ENCODE data around the gene CHTF18.

CHTF18 gene

DNA sequence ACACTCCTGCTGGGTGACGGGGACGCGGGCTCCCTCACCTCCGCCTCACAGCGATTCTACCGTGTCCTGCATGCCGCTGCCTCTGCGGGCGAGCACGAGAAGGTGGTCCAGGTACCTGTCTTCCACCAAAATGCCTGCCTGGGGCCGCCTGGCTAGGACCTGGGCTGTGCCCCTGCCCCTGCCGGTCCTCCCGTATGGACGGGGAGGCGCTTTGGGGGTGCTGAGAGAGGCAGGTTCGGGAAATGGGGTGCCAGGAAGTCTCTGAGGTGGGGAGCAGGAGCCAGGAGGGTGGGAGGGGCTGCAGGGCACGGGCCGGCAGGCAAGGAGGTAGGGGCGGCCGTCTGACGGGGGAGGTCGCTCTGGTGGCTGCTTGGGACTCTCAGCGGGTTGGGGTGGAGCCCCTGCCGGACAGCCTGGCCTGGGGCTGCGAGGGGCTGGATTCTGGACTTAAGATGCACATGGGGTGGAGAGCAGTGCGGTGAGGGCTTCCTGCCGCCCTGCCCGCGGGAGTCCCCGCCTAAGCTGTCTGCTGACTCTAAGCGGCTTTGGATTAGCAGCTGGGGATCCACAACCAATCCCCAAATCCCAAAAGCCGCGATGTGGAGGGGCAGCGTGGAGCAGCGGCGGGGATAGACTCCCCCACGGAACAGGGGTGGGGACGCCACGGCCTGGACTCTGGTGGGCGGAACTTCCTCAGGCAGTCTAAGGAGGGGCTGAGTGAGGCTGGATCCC is 5.8 kb downstream of the CHTF18 start:
- in situ Hi-C loops (cut with HindIII; ENCODE audit: low pct_unique_long_range_greater_than_20kb, low sequenced_read_pairs): no loop called here
- no peak for TF ChIP-seq JUND (IDR thresholded peaks at IDR 0.05; ENCODE audit: low read depth)
- DNase-seq (ENCODE audit: low read depth in 1 of 2, low spot score in 1 of 2): no peak

DNA sequence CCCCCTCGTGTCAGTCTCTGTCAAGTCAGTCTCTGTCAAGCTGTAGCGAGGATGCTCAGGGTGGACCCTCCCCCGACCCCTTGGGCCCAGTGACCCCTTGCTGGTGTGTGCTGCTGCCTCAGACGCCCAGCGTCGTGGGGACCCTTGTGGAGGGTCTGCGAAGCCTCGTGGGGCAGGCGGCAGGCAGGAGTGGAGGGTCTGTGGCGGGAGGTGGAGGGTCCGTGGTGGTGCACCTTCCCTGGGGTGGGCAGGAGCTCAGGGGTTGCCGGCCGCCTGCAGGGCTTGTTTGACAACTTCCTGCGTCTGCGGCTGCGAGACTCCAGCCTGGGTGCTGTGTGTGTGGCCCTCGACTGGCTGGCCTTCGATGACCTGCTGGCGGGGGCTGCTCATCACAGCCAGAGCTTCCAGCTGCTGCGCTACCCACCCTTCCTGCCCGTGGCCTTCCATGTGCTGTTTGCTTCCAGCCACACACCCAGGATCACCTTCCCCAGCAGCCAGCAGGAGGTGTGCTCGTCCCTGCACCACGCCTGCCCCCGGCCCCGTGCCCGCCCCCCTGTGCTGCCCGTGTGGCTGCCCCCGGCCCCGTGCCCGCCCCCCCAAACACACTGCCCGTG is 6.5 kb downstream of the CHTF18 start:
- no peak for TF ChIP-seq JUND (IDR thresholded peaks at IDR 0.05; ENCODE audit: low read depth)
- no peak for DNase-seq (ENCODE audit: low read depth in 1 of 2, low spot score in 1 of 2)
- in situ Hi-C loops (cut with HindIII; ENCODE audit: low pct_unique_long_range_greater_than_20kb, low sequenced_read_pairs): no loop called here

DNA sequence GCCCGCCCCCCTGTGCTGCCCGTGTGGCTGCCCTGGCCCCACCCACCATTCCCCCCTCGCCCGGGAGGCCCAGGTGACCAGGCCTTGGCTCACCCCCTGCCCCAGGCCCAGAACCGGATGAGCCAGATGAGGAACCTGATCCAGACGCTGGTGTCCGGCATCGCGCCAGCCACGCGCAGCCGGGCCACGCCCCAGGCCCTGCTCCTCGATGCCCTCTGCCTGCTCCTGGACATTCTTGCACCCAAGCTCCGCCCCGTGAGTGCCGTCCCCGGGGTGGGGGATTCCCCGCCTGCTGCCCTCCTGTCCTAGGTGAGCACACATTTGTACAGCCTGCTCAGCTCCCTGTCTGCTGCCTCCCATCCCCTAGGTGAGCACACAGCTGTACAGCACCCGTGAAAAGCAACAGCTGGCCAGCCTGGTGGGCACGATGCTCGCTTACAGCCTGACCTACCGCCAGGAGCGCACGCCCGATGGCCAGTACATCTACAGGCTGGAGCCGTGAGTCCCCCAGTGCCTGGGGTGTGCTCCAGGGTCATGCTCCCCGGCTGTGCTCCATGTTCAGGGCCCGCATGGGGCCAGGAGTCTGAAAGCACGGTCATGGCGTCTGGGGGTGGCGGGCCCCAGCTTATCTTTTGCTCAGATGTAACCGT is 7.3 kb downstream of the CHTF18 start:
- in situ Hi-C loops (cut with HindIII; ENCODE audit: low pct_unique_long_range_greater_than_20kb, low sequenced_read_pairs): no loop called here
- peak; percentile 65 to 91 for DNase-seq (ENCODE audit: low read depth in 1 of 2, low spot score in 1 of 2)
- no peak for TF ChIP-seq JUND (IDR thresholded peaks at IDR 0.05; ENCODE audit: low read depth)

DNA sequence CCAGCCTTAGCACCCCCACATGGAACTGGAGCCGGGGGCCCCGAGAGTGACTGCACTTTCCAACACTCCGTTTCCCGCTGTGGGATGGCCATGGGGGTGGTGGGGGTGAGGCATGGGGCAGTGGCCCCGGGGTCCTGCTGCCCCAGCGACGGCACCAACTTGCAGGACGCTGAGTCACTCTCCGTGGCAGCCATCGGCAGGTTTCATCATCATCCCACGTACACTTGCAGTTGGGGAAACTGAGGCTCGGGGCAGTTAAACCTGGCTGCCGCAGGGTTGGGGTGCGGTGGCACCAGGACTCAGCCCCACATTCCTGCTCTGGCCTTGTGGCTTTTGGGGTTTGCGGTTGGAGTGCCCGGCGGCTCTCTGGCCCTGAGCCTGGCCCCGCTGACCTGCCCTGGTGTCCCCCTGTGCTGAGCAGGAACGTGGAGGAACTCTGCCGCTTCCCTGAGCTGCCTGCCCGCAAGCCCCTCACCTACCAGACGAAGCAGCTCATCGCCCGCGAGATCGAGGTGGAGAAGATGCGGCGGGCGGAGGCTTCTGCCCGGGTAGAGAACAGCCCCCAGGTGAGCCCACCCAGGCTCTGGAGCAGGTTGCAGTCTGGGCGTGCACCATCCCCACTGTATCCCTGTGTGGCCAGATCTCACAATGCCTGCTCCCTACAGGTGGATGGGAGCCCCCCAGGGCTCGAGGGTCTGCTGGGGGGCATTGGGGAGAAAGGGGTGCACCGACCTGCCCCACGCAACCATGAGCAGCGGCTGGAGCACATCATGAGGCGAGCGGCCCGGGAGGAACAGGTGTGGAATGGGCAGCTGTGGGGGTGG is 8.1 kb downstream of the CHTF18 start:
- no peak for DNase-seq (ENCODE audit: low read depth in 1 of 2, low spot score in 1 of 2)
- in situ Hi-C loops (cut with HindIII; ENCODE audit: low pct_unique_long_range_greater_than_20kb, low sequenced_read_pairs): no loop called here
- no peak for TF ChIP-seq JUND (IDR thresholded peaks at IDR 0.05; ENCODE audit: low read depth)

DNA sequence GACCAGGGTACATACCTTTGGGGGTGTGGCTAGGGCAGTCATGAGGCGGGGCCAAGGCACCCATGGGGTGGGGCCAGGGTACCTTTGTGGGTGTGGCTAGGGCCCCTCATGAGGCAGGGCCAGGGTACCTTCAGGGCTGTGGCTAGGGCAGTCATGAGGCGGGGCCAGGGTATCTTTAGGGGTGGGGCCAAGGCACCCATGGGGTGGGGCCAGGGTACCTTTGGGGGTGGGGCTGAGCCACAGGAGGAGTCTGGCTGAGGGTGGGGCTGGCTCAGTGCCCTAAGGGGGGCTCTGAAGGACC is 8.7 kb downstream of the CHTF18 start:
- TF ChIP-seq JUND (IDR thresholded peaks at IDR 0.05; ENCODE audit: low read depth): no peak
- in situ Hi-C loops (cut with HindIII; ENCODE audit: low pct_unique_long_range_greater_than_20kb, low sequenced_read_pairs): no loop called here
- DNase-seq (ENCODE audit: low read depth in 1 of 2, low spot score in 1 of 2): peak in 1 of 2 experiments; percentile 83

DNA sequence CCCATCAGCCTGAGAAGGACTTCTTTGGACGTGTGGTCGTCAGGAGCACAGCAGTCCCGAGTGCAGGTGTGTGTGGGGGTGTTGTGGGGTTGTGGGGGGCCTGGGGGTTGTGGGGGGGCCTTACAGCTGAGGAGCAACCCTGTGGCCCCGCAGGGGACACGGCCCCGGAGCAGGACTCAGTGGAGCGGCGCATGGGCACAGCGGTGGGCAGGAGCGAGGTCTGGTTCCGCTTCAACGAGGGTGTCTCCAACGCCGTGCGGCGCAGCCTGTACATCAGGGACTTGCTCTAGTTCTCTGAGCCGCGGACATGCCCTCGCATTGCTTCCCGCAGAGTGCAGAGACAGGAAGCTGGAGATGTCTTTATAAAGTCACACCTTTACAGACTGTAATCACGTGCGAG is 9.3 kb downstream of the CHTF18 start:
- in situ Hi-C loops (cut with HindIII; ENCODE audit: low pct_unique_long_range_greater_than_20kb, low sequenced_read_pairs): no loop called here
- no peak for TF ChIP-seq JUND (IDR thresholded peaks at IDR 0.05; ENCODE audit: low read depth)
- no peak for DNase-seq (ENCODE audit: low read depth in 1 of 2, low spot score in 1 of 2)

DNA sequence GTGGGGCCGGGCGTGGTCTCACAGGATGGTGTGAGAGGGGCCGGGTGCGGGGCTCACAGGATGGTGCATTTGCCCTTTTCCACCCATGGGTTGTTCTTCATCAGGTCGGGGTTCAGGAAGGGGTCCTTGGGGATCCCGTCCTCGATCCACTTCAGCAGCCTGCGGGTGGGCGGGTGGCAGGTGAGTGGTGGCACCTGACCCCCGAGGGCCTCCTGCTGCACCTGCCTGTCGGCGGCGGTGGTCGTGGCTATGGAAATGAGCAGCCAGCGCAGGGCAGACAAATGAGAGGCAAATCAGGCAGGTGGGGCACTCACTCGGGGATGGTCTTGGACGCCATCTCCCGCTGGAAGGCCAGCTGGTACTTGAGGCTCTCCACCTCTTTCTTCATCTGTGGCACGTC is 10.2 kb downstream of the CHTF18 start:
- no peak for TF ChIP-seq JUND (IDR thresholded peaks at IDR 0.05; ENCODE audit: low read depth)
- no peak for DNase-seq (ENCODE audit: low read depth in 1 of 2, low spot score in 1 of 2)
- in situ Hi-C loops (cut with HindIII; ENCODE audit: low pct_unique_long_range_greater_than_20kb, low sequenced_read_pairs): no loop called here

DNA sequence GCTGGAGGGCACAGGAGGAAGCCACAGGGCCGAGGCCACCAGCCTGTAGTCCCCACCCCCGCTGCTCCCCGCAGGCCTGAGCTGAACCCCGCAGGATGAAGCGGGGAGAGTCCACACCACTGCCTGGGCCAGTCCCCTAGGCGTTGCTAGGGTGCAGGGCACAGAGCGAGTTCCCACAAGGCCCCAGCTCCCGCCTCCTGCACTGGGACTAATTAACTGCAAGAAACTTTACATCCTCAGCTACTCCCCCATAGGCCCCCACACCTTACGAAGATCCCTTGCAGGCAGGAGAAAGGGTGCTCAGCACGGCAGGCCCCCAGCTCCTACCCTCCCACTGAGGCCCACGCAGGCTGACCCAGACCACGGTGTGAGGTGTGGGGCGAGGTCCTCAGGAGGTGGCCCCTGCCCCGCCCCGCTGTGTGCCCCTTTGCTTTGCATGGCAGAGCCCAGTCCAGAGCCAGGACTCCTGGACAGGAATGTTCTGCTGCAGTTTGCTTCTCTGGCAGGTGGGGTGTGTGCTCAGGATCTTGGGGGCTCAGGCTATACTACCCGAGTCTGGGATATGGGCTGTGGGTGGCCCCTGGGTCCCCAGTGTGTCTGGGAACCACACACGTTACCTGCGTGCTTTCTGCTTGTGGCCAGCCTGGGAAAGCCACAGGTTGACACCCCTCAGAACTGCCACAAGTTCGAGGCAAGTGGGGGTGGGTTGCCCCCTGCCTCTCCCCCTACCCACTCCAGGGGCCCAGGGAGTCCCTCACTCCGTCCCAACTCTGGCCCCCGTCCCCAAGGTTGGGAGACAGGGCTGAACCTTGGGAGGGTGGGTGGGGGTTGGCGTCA is 10.9 kb downstream of the CHTF18 start:
- TF ChIP-seq JUND (IDR thresholded peaks at IDR 0.05; ENCODE audit: low read depth): no peak
- in situ Hi-C loops (cut with HindIII; ENCODE audit: low pct_unique_long_range_greater_than_20kb, low sequenced_read_pairs): no loop called here

DNA sequence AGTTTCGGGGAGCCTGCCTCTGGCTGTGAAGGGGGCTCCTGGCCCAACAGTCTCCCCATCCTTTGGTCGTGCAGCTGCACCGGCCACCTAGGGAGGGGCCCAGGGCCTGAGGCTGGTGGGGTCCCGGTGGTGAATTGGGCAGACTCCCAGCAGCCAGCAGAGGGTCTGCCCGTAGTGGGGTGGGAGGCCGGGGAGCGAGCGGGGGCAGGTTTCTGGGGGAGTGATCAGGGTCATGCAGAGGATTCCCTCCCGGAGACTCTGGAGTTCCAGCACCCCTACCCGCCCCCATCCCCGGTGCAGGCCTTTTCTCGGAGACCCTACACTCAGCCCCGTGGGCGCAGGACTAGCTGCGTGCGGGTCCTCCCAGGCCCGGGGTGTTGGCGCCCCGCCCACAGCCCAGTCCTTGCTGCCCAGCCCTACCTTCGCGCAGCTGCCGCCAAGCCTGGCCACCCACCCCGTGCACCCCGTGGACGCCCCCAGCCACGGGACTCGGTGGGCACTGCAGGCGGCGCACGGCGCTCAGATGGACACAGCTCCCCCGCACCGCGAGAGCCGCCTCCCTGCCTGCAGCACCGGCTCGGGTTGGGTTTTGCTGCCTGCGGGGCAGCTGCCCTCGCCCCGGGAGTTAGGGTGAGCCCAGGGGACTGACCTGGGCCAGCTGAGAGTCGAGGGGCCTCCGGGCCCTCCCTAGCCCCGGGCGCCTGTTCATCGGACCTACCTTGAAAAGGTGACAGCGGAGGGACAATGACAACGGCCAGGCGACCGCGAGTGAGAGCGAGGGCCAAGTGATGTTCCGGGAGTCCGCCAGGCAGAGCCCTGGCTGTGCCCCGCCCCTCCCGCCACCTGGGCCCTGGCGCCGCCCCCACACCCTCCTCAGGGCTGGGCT is 11.8 kb downstream of the CHTF18 start, which contains the start of gene GNG13:
GNG13 (minus strand) TSS at position 787 of the 886 bp plus-strand sequence. CDS start 1,657 bp downstream, outside the sequence.
- no peak for DNase-seq (ENCODE audit: low read depth in 1 of 2, low spot score in 1 of 2)
- in situ Hi-C loops (cut with HindIII; ENCODE audit: low pct_unique_long_range_greater_than_20kb, low sequenced_read_pairs): no loop called here
- TF ChIP-seq JUND (IDR thresholded peaks at IDR 0.05; ENCODE audit: low read depth): no peak

More for the DNA sequence above, 10.9 kb downstream of the CHTF18 start:
- DNase-seq (ENCODE audit: low read depth in 1 of 2, low spot score in 1 of 2): no peak

DNA sequence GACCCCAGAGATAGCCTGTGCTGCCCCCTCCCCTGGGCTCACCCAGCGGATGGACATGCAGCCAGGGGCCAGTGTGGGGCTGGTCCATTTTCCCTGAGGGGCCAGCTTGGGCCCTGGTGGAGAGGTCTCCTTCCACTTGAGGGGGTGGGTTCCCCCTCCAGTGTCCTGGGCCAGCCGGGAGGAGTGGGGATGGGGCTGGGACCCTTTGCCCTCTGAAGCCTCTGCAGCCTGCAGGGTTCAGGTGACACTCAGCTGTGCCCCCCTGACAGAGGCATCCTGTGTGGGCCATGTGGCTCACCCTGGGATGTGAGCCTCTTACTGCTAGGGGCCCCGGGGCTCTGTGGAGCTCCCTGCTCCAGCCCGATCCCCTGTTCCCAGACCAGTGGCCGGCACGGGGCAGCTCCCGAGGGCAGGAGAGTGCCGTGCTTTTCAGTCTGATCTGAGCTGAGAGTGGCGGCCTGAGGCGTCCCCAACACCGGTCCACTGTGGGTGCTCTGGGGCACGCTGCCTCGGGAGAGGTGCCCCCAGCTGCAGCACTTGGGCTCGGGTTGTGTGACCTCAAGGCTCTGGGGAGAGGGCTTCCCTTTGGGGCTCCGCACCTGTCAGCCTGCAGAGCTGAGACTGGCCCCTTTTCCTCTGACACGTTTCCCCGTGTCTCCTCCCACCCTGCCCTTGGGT is 12.6 kb downstream of the CHTF18 start:
- TF ChIP-seq JUND (IDR thresholded peaks at IDR 0.05; ENCODE audit: low read depth): no peak
- in situ Hi-C loops (cut with HindIII; ENCODE audit: low pct_unique_long_range_greater_than_20kb, low sequenced_read_pairs): no loop called here
- DNase-seq (ENCODE audit: low read depth in 1 of 2, low spot score in 1 of 2): no peak
